Activated CD8-positive, alpha-beta memory T cell treated with anti-CD3 and anti-CD28 coated beads for 1 hour (primary cell): ENCODE measurements around the gene LEMD3.
"Not testable (repeated sequence)": the region's sequence is repeated elsewhere in the genome, so short reads cannot be mapped to it uniquely, and the experiment has no call there.

Source experiments
- DNase-seq, 2 donors: peaks; one replicate each; pipeline ENCODE4 v3.0.0-alpha.2; 2020; ENCODE audit warnings: low read depth in 1 of 2; ENCODE audit errors: extremely low read depth in 1 of 2

Gene LEMD3

GRCh38 chr12:65276916-65277530 lies 107.6 kb downstream of the LEMD3 start:
- no peak for DNase-seq

GRCh38 chr12:65277994-65278575 lies 108.7 kb downstream of the LEMD3 start:
- no peak for DNase-seq

GRCh38 chr12:65278576-65279368 lies 109.4 kb downstream of the LEMD3 start, which contains the start of gene MSRB3:
TSS of gene MSRB3 (plus strand) at chr12:65278683. CDS start at chr12:65308580, 29,897 bp downstream.
- no peak for DNase-seq

GRCh38 chr12:65279369-65280112 lies 110.2 kb downstream of the LEMD3 start:
- DNase-seq: no peak

GRCh38 chr12:65280306-65280705 lies 110.9 kb downstream of the LEMD3 start:
- DNase-seq: no peak

- no peak for DNase-seq
These were observed 113.5 kb downstream of the LEMD3 start for GRCh38 chr12:65282840-65283239.

- DNase-seq: not testable (repeated sequence)
These were observed 116.1 kb downstream of the LEMD3 start for GRCh38 chr12:65285532-65285931.

GRCh38 chr12:65287426-65287825 lies 118.0 kb downstream of the LEMD3 start:
- DNase-seq: no peak

- DNase-seq: no peak
These were observed 122.9 kb downstream of the LEMD3 start for GRCh38 chr12:65292241-65292640.

- DNase-seq: no peak
These were observed 124.4 kb downstream of the LEMD3 start for GRCh38 chr12:65293735-65294134.

GRCh38 chr12:65294641-65295262 lies 125.4 kb downstream of the LEMD3 start:
- no peak for DNase-seq

- no peak for DNase-seq
These were observed 127.3 kb downstream of the LEMD3 start for GRCh38 chr12:65296508-65297265.
